Naive thymus-derived CD4-positive, alpha-beta T cell (primary cell): ENCODE measurements around the gene OR13G1. TPM values are rescaled to one million over a fixed set of nuclear protein-coding genes. Genes with fewer than 3 reads are reported as not detected.

ENCODE experiments used
- polyA plus RNA-seq, 2 donors: library from polyadenylated mRNA; unstranded; fragments of 300-500 nt; fragmentation: Illumina TruSeq; gene quantifications; one replicate each; pipeline ENCODE4 v1.2.3, GENCODE V29; 2021
- total RNA-seq, 6 experiments: library from RNA in 5 of 6; stranded (reverse) in 5 of 6; gene quantifications; 1 replicate in 5 of 6; 2 replicates in 1 of 6; pipeline ENCODE4 v1.2.3 and lab custom pipeline; 2021 to 2026

Gene OR13G1
- total and polyA plus RNA-seq, 7 experiments from 2014 or later, result not detected

Other genes with a start within 250 kb of the OR13G1 start
- gene OR2B11, start 221.6 kb downstream of the OR13G1 start, total RNA-seq, result not detected
- under 1 TPM in 1 of 2 donors, not detected in 1; 0.12 TPM for gene OR2B11, start 221.6 kb downstream of the OR13G1 start, polyA plus RNA-seq
- gene OR2C3, start 143.3 kb downstream of the OR13G1 start, total RNA-seq, result under 1 TPM in 1 of 5 experiments, not detected in 4; 0.05 TPM
- gene OR2C3, start 143.3 kb downstream of the OR13G1 start, polyA plus RNA-seq, result not detected
- gene GCSAML, start 130.6 kb downstream of the OR13G1 start, total RNA-seq, result 1 to 10 TPM in 2 of 5 experiments, under 1 TPM in 3; 0.08 to 9.5 (median 0.49) TPM
- gene GCSAML, start 130.6 kb downstream of the OR13G1 start, polyA plus RNA-seq, result under 1 TPM in 1 of 2 donors, not detected in 1; 0.14 TPM
- not detected for gene OR2G2, start 91.4 kb downstream of the OR13G1 start, total RNA-seq
- not detected for gene OR2G2, start 91.4 kb downstream of the OR13G1 start, polyA plus RNA-seq
- gene OR2G3, start 74.2 kb downstream of the OR13G1 start, total RNA-seq, result not detected
- not detected for gene OR2G3, start 74.2 kb downstream of the OR13G1 start, polyA plus RNA-seq
- not detected for gene OR6F1, start 36.9 kb upstream of the OR13G1 start, total RNA-seq
- gene OR6F1, start 36.9 kb upstream of the OR13G1 start, polyA plus RNA-seq, result not detected
- not detected for gene OR14K1, start 58.9 kb upstream of the OR13G1 start, total RNA-seq
- not detected for gene OR14K1, start 58.9 kb upstream of the OR13G1 start, polyA plus RNA-seq
- not detected for gene OR14A2, start 68.4 kb upstream of the OR13G1 start, total RNA-seq
- not detected for gene OR14A2, start 68.4 kb upstream of the OR13G1 start, polyA plus RNA-seq
- not detected for gene OR1C1, start 80.8 kb upstream of the OR13G1 start, total RNA-seq
- not detected for gene OR1C1, start 80.8 kb upstream of the OR13G1 start, polyA plus RNA-seq
- gene OR14A16, start 144.4 kb upstream of the OR13G1 start, total RNA-seq, result not detected
- not detected for gene OR14A16, start 144.4 kb upstream of the OR13G1 start, polyA plus RNA-seq
- not detected for gene OR11L1, start 162.2 kb upstream of the OR13G1 start, total RNA-seq
- gene OR11L1, start 162.2 kb upstream of the OR13G1 start, polyA plus RNA-seq, result not detected
- 1 to 10 TPM in 2 of 5 experiments, under 1 TPM in 2, not detected in 1; 0.24 to 2.1 (median 0.65) TPM for gene TRIM58, start 177.4 kb upstream of the OR13G1 start, total RNA-seq
- under 1 TPM; 0.15 to 0.17 TPM for gene TRIM58, start 177.4 kb upstream of the OR13G1 start, polyA plus RNA-seq
- under 1 TPM in 2 of 5 experiments, not detected in 3; 0.31 to 0.83 TPM for gene OR2W3, start 215.8 kb upstream of the OR13G1 start, total RNA-seq
- not detected for gene OR2W3, start 215.8 kb upstream of the OR13G1 start, polyA plus RNA-seq
- not detected for gene OR2T8, start 240.5 kb upstream of the OR13G1 start, total RNA-seq
- not detected for gene OR2T8, start 240.5 kb upstream of the OR13G1 start, polyA plus RNA-seq
- not detected for gene OR2AJ1, start 245.2 kb upstream of the OR13G1 start, total RNA-seq
- not detected for gene OR2AJ1, start 245.2 kb upstream of the OR13G1 start, polyA plus RNA-seq